Neural cell (in vitro differentiated cells): ENCODE data around the gene NDUFAF3. TPM values are rescaled to one million over a fixed set of nuclear protein-coding genes. Genes with fewer than 3 reads are reported as not detected.
A peak's percentile ranks its signal among the peaks of the same experiment; 100 is the strongest.

ENCODE experiments used
- H2AFZ ChIP-seq: fragments of 200-600, 300-800 bp; sonication (generic), shearing (Covaris generic); 2 replicates; pipeline ENCODE4 v1.6.0; 2014; ENCODE audit warnings: low read depth, mild to moderate bottlenecking, antibody characterized with exemption, low read length, moderate library complexity
- H3F3A ChIP-seq: fragments of 200-600 bp; shearing (Covaris generic); 2 replicates; pipeline ENCODE4 v1.6.1; 2016; ENCODE audit warnings: mild to moderate bottlenecking, moderate library complexity, mixed read lengths, antibody characterized with exemption, low read length; ENCODE audit not compliant: insufficient read depth, poor library complexity, severe bottlenecking
- H3K27ac ChIP-seq: fragments of 200-600, 300-800 bp; sonication (generic), shearing (Covaris generic); 2 replicates; pipeline ENCODE4 v1.5.1; 2014; ENCODE audit warnings: mild to moderate bottlenecking, low read length, moderate library complexity
- H3K27me3 ChIP-seq: fragments of 300-800, 200-600 bp; sonication (generic), shearing (Covaris generic); 2 replicates; pipeline ENCODE4 v1.6.0; 2014; ENCODE audit warnings: mild to moderate bottlenecking, low read depth, low read length, moderate library complexity; ENCODE audit not compliant: insufficient read depth
- H3K36me3 ChIP-seq: fragments of 300-800, 200-600 bp; sonication (generic), shearing (Covaris generic); 2 replicates; pipeline ENCODE4 v1.5.1; 2014; ENCODE audit warnings: mild to moderate bottlenecking, antibody characterized with exemption, low read length, moderate library complexity; ENCODE audit not compliant: insufficient read depth
- H3K4me2 ChIP-seq: fragments of 300-800, 200-600 bp; sonication (generic), shearing (Covaris generic); 2 replicates; pipeline ENCODE4 v1.6.0; 2014; ENCODE audit warnings: mild to moderate bottlenecking, low read length
- H3K4me3 ChIP-seq: fragments of 300-800, 200-600 bp; sonication (generic), shearing (Covaris generic); 2 replicates; pipeline ENCODE4 v1.5.1; 2014; ENCODE audit warnings: mild to moderate bottlenecking, low read length, moderate library complexity
- H3K79me2 ChIP-seq: fragments of 200-600 bp; shearing (Covaris generic); replicated peaks from 2 replicates; pipeline ENCODE4 v1.6.0; 2014; ENCODE audit warnings: mild to moderate bottlenecking, low read length, moderate library complexity; ENCODE audit not compliant: insufficient read depth
- H3K9ac ChIP-seq: fragments of 300-800, 200-600 bp; sonication (generic), shearing (Covaris generic); 2 replicates; pipeline ENCODE4 v1.6.1; 2016; ENCODE audit warnings: mild to moderate bottlenecking, low read length, mixed read lengths
- H3K9me2 ChIP-seq: fragments of 200-600 bp; shearing (Covaris generic); 2 replicates; pipeline ENCODE4 v1.6.1; 2016; ENCODE audit warnings: mild to moderate bottlenecking, low read length, mixed read lengths; ENCODE audit not compliant: insufficient read depth
- H3K9me3 ChIP-seq: fragments of 200-600, 300-800 bp; sonication (generic), shearing (Covaris generic); 2 replicates; pipeline ENCODE4 v1.6.1; 2016; ENCODE audit warnings: mild to moderate bottlenecking, mixed run types, low read length, moderate library complexity, mixed read lengths
- H4K20me1 ChIP-seq: fragments of 200-600 bp; shearing (Covaris generic); 2 replicates; pipeline ENCODE4 v1.6.1; 2016; ENCODE audit warnings: mild to moderate bottlenecking, mixed run types; ENCODE audit not compliant: insufficient read depth
- CTCF ChIP-seq: fragments of 450-650 bp; IDR thresholded peaks from 2 replicates; pipeline ENCODE4 v1.5.1; 2014; ENCODE audit warnings: antibody characterized with exemption, mild to moderate bottlenecking, moderate library complexity; ENCODE audit not compliant: poor library complexity, severe bottlenecking
- EP300 ChIP-seq: fragments of 450-650 bp; conservative IDR thresholded peaks from 2 replicates; pipeline ENCODE4 v1.6.1; 2014; ENCODE audit warnings: antibody characterized with exemption, mild to moderate bottlenecking, moderate library complexity; ENCODE audit not compliant: poor library complexity, severe bottlenecking
- EZH2 ChIP-seq: fragments of 200-600, 300-800 bp; shearing (Covaris generic), sonication (generic); IDR thresholded peaks from 2 replicates; pipeline ENCODE4 v1.6.1; 2014; ENCODE audit warnings: antibody characterized with exemption, low read length, borderline replicate concordance, mild to moderate bottlenecking; ENCODE audit not compliant: insufficient read depth, poor library complexity, severe bottlenecking
- MXI1 ChIP-seq: fragments of 450-650 bp; conservative IDR thresholded peaks from 2 replicates; pipeline ENCODE4 v1.6.1; 2014; ENCODE audit warnings: antibody characterized with exemption, mild to moderate bottlenecking; ENCODE audit not compliant: poor library complexity, severe bottlenecking
- POLR2AphosphoS5 ChIP-seq: IDR thresholded peaks from 2 replicates; pipeline ENCODE4 v1.6.1; 2012
- RAD21 ChIP-seq: fragments of 450-650 bp; conservative IDR thresholded peaks from 2 replicates; pipeline ENCODE4 v1.6.1; 2014; ENCODE audit warnings: antibody characterized with exemption, mild to moderate bottlenecking, moderate library complexity
- REST ChIP-seq: IDR thresholded peaks from 2 replicates; pipeline ENCODE4 v1.6.1; 2012; ENCODE audit warnings: borderline replicate concordance
- SMC3 ChIP-seq: fragments of 450-650 bp; conservative IDR thresholded peaks from 2 replicates; pipeline ENCODE4 v1.6.1; 2014; ENCODE audit warnings: antibody characterized with exemption, mild to moderate bottlenecking, moderate library complexity; ENCODE audit not compliant: poor library complexity
- TAF1 ChIP-seq: IDR thresholded peaks from 2 replicates; pipeline ENCODE4 v1.6.1; 2012; ENCODE audit warnings: low read depth
- polyA plus RNA-seq: library from polyadenylated mRNA; depleted of rRNA; stranded (reverse); fragments of >200 nt; gene quantifications from 2 replicates; pipeline ENCODE4 v1.2.3, GENCODE V29; 2014

The NDUFAF3 gene
- polyA plus RNA-seq, 1 donor from 2014 or later = 36.2 TPM

DNA sequence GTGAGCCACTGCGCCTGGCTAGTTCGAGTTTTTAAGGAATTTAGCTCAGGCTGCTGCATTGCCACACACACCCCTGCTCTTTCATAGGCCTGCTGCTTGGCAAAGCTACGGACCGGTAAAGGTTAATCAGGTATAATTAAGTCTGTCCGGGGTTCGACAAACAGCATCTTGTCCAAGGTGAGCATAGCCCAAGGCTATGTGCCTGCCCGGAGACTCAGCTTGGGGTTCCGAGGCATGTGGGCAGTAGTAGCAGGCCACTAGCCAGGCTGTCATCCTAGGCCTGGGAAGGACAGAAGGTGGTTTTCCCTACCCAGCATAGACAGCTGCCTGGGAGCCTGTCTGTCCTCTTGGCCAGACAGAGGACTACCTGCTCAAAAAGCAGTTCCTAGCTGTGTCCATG, 25.3 kb upstream of the NDUFAF3 start:
- Histone ChIP-seq H3K4me3 (no peak overlapping the region), H3K9ac (no peak overlapping the region), H3K9me2 (no peaks in the 10 kb centered on the region), H2AFZ (no peak overlapping the region), H3K27me3 (no peaks in the 10 kb centered on the region), H3K36me3 (no peaks in the 10 kb centered on the region), H3F3A (no peaks in the 10 kb centered on the region), H3K9me3 (no peaks in the 10 kb centered on the region), H3K27ac (no peak overlapping the region), H4K20me1 (no peaks in the 10 kb centered on the region), H3K79me2 (peaks cover 6% of the 10 kb centered on the region), H3K4me2 (no peak overlapping the region)
- TF ChIP-seq RAD21 = no peak
- no peak for TF ChIP-seq REST
- no peak for TF ChIP-seq MXI1
- no peak for TF ChIP-seq CTCF
- no peak for TF ChIP-seq EZH2
- no peak for TF ChIP-seq SMC3
- no peak for TF ChIP-seq TAF1
- TF ChIP-seq POLR2AphosphoS5 = no peak
- TF ChIP-seq EP300 = no peak

GRCh38 chr3:48997102-48997635, 24.8 kb upstream of the NDUFAF3 start:
- H3K36me3 ChIP-seq = no peaks in the 10 kb centered on the region
- H3F3A ChIP-seq = no peaks in the 10 kb centered on the region
- peak overlapping the region; percentile 46 for H3K9ac ChIP-seq
- H3K4me3 ChIP-seq = no peak overlapping the region
- H4K20me1 ChIP-seq = no peaks in the 10 kb centered on the region
- no peaks in the 10 kb centered on the region for H3K9me3 ChIP-seq
- H3K79me2 ChIP-seq = peaks cover under 1% of the 10 kb centered on the region
- H3K27me3 ChIP-seq = no peaks in the 10 kb centered on the region
- H3K27ac ChIP-seq = peak overlapping the region; percentile 80
- no peak overlapping the region for H3K4me2 ChIP-seq
- no peaks in the 10 kb centered on the region for H3K9me2 ChIP-seq
- TF ChIP-seq EZH2 (no peak), MXI1 (no peak), CTCF (peak; percentile 19)
- no peak overlapping the region for H2AFZ ChIP-seq
